ENCODE results near the gene IFT88.

GRCh38 chr13:20654156-20654555, 87.2 kb downstream of the IFT88 start:
- TF ChIP-seq, protein P1, sequence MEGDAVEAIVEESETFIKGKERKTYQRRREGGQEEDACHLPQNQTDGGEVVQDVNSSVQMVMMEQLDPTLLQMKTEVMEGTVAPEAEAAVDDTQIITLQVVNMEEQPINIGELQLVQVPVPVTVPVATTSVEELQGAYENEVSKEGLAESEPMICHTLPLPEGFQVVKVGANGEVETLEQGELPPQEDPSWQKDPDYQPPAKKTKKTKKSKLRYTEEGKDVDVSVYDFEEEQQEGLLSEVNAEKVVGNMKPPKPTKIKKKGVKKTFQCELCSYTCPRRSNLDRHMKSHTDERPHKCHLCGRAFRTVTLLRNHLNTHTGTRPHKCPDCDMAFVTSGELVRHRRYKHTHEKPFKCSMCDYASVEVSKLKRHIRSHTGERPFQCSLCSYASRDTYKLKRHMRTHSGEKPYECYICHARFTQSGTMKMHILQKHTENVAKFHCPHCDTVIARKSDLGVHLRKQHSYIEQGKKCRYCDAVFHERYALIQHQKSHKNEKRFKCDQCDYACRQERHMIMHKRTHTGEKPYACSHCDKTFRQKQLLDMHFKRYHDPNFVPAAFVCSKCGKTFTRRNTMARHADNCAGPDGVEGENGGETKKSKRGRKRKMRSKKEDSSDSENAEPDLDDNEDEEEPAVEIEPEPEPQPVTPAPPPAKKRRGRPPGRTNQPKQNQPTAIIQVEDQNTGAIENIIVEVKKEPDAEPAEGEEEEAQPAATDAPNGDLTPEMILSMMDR (IDR thresholded peaks at IDR 0.05; ENCODE audit: poor library complexity, severe bottlenecking) = no peak
- TF ChIP-seq EP300 (conservative IDR thresholded peaks at IDR 0.05; ENCODE audit: poor library complexity, severe bottlenecking) = no peak
- TF ChIP-seq EZH2 (IDR thresholded peaks at IDR 0.05; ENCODE audit: borderline replicate concordance, insufficient read depth, low read length, poor library complexity, severe bottlenecking) = no peak
- no peak for TF ChIP-seq REST (IDR thresholded peaks at IDR 0.05; ENCODE audit: borderline replicate concordance)
- no peak for TF ChIP-seq POLR2AphosphoS5 (IDR thresholded peaks at IDR 0.05)
- no peak for TF ChIP-seq MXI1 (conservative IDR thresholded peaks at IDR 0.05; ENCODE audit: poor library complexity, severe bottlenecking)
- TF ChIP-seq RAD21 (conservative IDR thresholded peaks at IDR 0.05) = no peak
